Spleen (tissue), 11 donors: Measurements from ENCODE around the gene WDR86. TPM values are rescaled to one million over a fixed set of nuclear protein-coding genes. Genes with fewer than 3 reads are reported as not detected.

Experiments used
- DNase-seq: peaks from one replicate; pipeline ENCODE4 v3.0.0-alpha.2; 2020
- H3K27ac ChIP-seq, 8 donors: fragments of 200-600 bp; sonication (generic) in 7 of 8; 1 replicate in 4 of 8; 2 replicates in 4 of 8; pipeline versions ENCODE4 v1.5.0 to v1.8.0; 2016 to 2021; ENCODE audit warnings: inconsistent platforms in 4 of 8, mild to moderate bottlenecking in 4 of 8, moderate library complexity in 1 of 8
- H3K27me3 ChIP-seq, 7 donors: fragments of 200-600 bp; sonication (generic) in 6 of 7; replicated peaks in 1 of 7; 1 replicate in 4 of 7; 2 replicates in 3 of 7; pipeline versions ENCODE4 v1.5.0 to v1.8.0; 2016 to 2021; ENCODE audit warnings: inconsistent platforms in 3 of 7, mild to moderate bottlenecking in 1 of 7
- H3K36me3 ChIP-seq, 6 donors: fragments of 200-600 bp; sonication (generic) in 5 of 6; 1 replicate in 4 of 6; 2 replicates in 2 of 6; pipeline versions ENCODE4 v1.5.0 to v1.8.0; 2016 to 2021; ENCODE audit warnings: inconsistent platforms in 2 of 6
- H3K4me1 ChIP-seq, 6 donors: fragments of 200-600 bp; sonication (generic) in 5 of 6; 1 replicate in 3 of 6; 2 replicates in 3 of 6; pipeline versions ENCODE4 v1.5.0 to v1.8.0; 2016 to 2021; ENCODE audit warnings: inconsistent platforms in 3 of 6
- H3K4me3 ChIP-seq, 8 donors: fragments of 200-600 bp; sonication (generic) in 7 of 8; 1 replicate in 4 of 8; 2 replicates in 4 of 8; pipeline versions ENCODE4 v1.5.0 to v1.8.0; 2016 to 2021; ENCODE audit warnings: inconsistent platforms in 4 of 8, mild to moderate bottlenecking in 4 of 8, moderate library complexity in 2 of 8
- H3K9me3 ChIP-seq, 8 donors: fragments of 200-600 bp; sonication (generic) in 7 of 8; 1 replicate in 4 of 8; 2 replicates in 4 of 8; pipeline versions ENCODE4 v1.5.0 to v1.8.0; 2016 to 2021; ENCODE audit warnings: inconsistent platforms in 4 of 8
- CTCF ChIP-seq, 11 experiments: fragments of 200-600 bp in 7 of 11; fragments of 450-650 bp in 4 of 11; sonication (generic) in 4 of 11; IDR thresholded peaks in 8 of 11; conservative IDR thresholded peaks in 3 of 11; 1 replicate in 7 of 11; 2 replicates in 4 of 11; pipeline versions ENCODE4 v1.4.0 to v1.8.0; 2016 to 2021; ENCODE audit warnings: antibody characterized with exemption in 11 of 11, inconsistent platforms in 4 of 11, mild to moderate bottlenecking in 1 of 11
- POLR2A ChIP-seq, 3 donors: fragments of 450-650 bp; IDR thresholded peaks; one replicate each; pipeline ENCODE4 v1.5.1; 2017; ENCODE audit warnings: antibody characterized with exemption in 3 of 3, mild to moderate bottlenecking in 1 of 3
- POLR2AphosphoS5 ChIP-seq, 3 donors: sonication (generic); formaldehyde crosslinking; IDR thresholded peaks; one replicate each; pipeline ENCODE4 v1.5.1; 2017; ENCODE audit warnings: antibody characterized with exemption in 3 of 3
- WGBS, 5 donors: extraction: QIAGEN DNeasy Blood & Tissue Kit in 3 of 5; methylation state at CpG; one replicate each; pipeline versions ENCODE4 v1.1.5 to v1.1.7; 2013 to 2018; 5-methylcytosine and 5-hydroxymethylcytosine counted together
- intact Hi-C: fragments of 100-400 bp; cut with DNase I; formaldehyde crosslinking; loops from one replicate; pipeline ENCODE4 v1.15.0; 2023; ENCODE audit warnings: low total_unique reads
- polyA plus RNA-seq, 3 donors: library from polyadenylated mRNA; stranded (reverse); fragments of 200-250 nt; gene quantifications; one replicate each; pipeline ENCODE4 v1.2.1, GENCODE V29; 2013
- total RNA-seq, 7 donors: library from RNA; depleted of rRNA in 3 of 7; stranded (reverse); fragments of >200 nt in 3 of 7; fragmentation: NEBNext Ultra II Directional in 4 of 7; extraction: Animal tissue kit (Norgen Biotek cat#: 25700) in 4 of 7; gene quantifications; one replicate each; pipeline versions ENCODE4 v1.1.0 to v1.2.1, GENCODE V29; 2016 to 2021
- donor health status: healthy with polysubstance abuse.
- donor health status: DM: no; HTN: no; CAD: no; lungs with moderate emphysema.
- donor health status: DM: no; HTN: no; CAD: no.
- donor health status: Bipolar disorder and iron deficiency.
- donor health status: healthy.
- donor health status: DM: no; HTN: no; CAD: no.
- donor health status: DM: yes; HTN: yes; CAD: no.

Gene WDR86
- total and polyA plus RNA-seq, 10 donors: 2.8 to 71.9 (median 49.2) TPM

- WGBS, 5 donors: 93 to 96% (median 95%) methylated on average over 25 of the region's 25 CpGs
- Histone ChIP-seq H3K4me1 (peaks cover 14 to 69% (median 39%) of the 10 kb centered on the region in 6 donors), H3K27me3 (peaks cover 0 to 9% (median 0%) of the 10 kb centered on the region in 7 donors), H3K36me3 (no peaks in the 10 kb centered on the region), H3K9me3 (no peaks in the 10 kb centered on the region), H3K4me3 (no peak overlapping the region), H3K27ac (peak overlapping the region in 2 of 8 donors; percentile 68 to 79)
- peak; percentile 68 for DNase-seq
- no peak for TF ChIP-seq POLR2A (IDR thresholded peaks at IDR 0.05)
- no peak for TF ChIP-seq POLR2AphosphoS5 (IDR thresholded peaks at IDR 0.05)
- TF ChIP-seq CTCF (IDR thresholded peaks at IDR 0.05 in 8 of 11, conservative IDR thresholded peaks at IDR 0.05 in 3 of 11): no peak
- intact Hi-C loops: no loop called here
Observed at GRCh38 chr7:151431768-151432311, 22.0 kb upstream of the WDR86 start.

- intact Hi-C loops: no loop called here
- DNase-seq: peak; percentile 50
- Histone ChIP-seq H3K27ac (peak overlapping the region in 4 of 8 donors; percentile 21 to 79 (median 70)), H3K4me1 (peaks cover 14 to 75% (median 42%) of the 10 kb centered on the region in 6 donors), H3K36me3 (no peaks in the 10 kb centered on the region), H3K27me3 (peaks cover 0 to 10% (median 0%) of the 10 kb centered on the region in 7 donors), H3K9me3 (no peaks in the 10 kb centered on the region), H3K4me3 (no peak overlapping the region)
- no peak for TF ChIP-seq POLR2AphosphoS5 (IDR thresholded peaks at IDR 0.05)
- TF ChIP-seq CTCF (IDR thresholded peaks at IDR 0.05 in 8 of 11, conservative IDR thresholded peaks at IDR 0.05 in 3 of 11): no peak
- no peak for TF ChIP-seq POLR2A (IDR thresholded peaks at IDR 0.05)
- WGBS, 5 donors: 89 to 100% (median 92%) methylated on average over 4 to 13 of the region's 13 CpGs
Observed at GRCh38 chr7:151431281-151431767, 21.5 kb upstream of the WDR86 start.

GRCh38 chr7:151430391-151431205 is 20.8 kb upstream of the WDR86 start:
- no peaks in the 10 kb centered on the region for H3K9me3 ChIP-seq
- WGBS, 5 donors: 87 to 93% (median 89%) methylated on average over 15 to 16 of the region's 16 CpGs
- no peak for TF ChIP-seq POLR2AphosphoS5 (IDR thresholded peaks at IDR 0.05)
- DNase-seq: peak; percentile 52
- intact Hi-C loops: no loop called here
- H3K27ac ChIP-seq: peak overlapping the region in 6 of 8 donors; percentile 35 to 79 (median 66)
- H3K36me3 ChIP-seq: no peaks in the 10 kb centered on the region
- no peak overlapping the region for H3K4me3 ChIP-seq
- H3K27me3 ChIP-seq: peaks cover 0 to 10% (median 0%) of the 10 kb centered on the region in 7 donors
- H3K4me1 ChIP-seq: peaks cover 14 to 78% (median 42%) of the 10 kb centered on the region in 6 donors

GRCh38 chr7:151429560-151430331 is 19.9 kb upstream of the WDR86 start:
- 18 to 35% (median 22%) methylated on average over 8 to 10 of the region's 10 CpGs for WGBS, 5 donors
- intact Hi-C loops: no loop called here
- no peak for TF ChIP-seq POLR2A (IDR thresholded peaks at IDR 0.05)
- TF ChIP-seq POLR2AphosphoS5 (IDR thresholded peaks at IDR 0.05): peak in 1 of 3 donors; percentile 8

More at GRCh38 chr7:151429560-151430331, 19.9 kb upstream of the WDR86 start:
- Histone ChIP-seq H3K36me3 (no peaks in the 10 kb centered on the region), H3K27me3 (peaks cover 0 to 10% (median 0%) of the 10 kb centered on the region in 7 donors), H3K27ac (peak overlapping the region in 7 of 8 donors; percentile 11 to 79 (median 65)), H3K4me3 (no peak overlapping the region), H3K9me3 (no peaks in the 10 kb centered on the region), H3K4me1 (peaks cover 14 to 78% (median 42%) of the 10 kb centered on the region in 6 donors)
- DNase-seq: peak; percentile 74
